SK-N-MC (cell line): ENCODE measurements around the gene SLC35F2.

ENCODE experiments used
- DNase-seq: peaks from one replicate; pipeline ENCODE4 v3.0.0-alpha.2; 2011; ENCODE audit warnings: low read depth, low spot score
- H3K27ac ChIP-seq: fragments of 200-600 bp; sonication (generic); 2 replicates; pipeline ENCODE4 v1.5.1; 2016; ENCODE audit warnings: mixed run types
- H3K36me3 ChIP-seq: fragments of 200-600 bp; sonication (generic); 2 replicates; pipeline ENCODE4 v1.6.1; 2017; ENCODE audit warnings: antibody characterized with exemption, low read length, mixed read lengths; ENCODE audit not compliant: insufficient read depth
- H3K4me3 ChIP-seq: fragments of 200-600 bp; sonication (generic); 2 replicates; pipeline ENCODE4 v1.5.1; 2016
- H3K9ac ChIP-seq: fragments of 200-600 bp; sonication (generic); 2 replicates; pipeline ENCODE4 v1.8.0; 2017; ENCODE audit warnings: mixed run types, mixed read lengths; ENCODE audit not compliant: insufficient read length
- H3K9me3 ChIP-seq: fragments of 200-600 bp; sonication (generic); 2 replicates; pipeline ENCODE4 v1.6.1; 2017; ENCODE audit warnings: low read depth, mild to moderate bottlenecking, antibody characterized with exemption, low read length, moderate library complexity, mixed read lengths
- EZH2 ChIP-seq: fragments of 200-600 bp; sonication (generic); IDR thresholded peaks from one replicate; pipeline ENCODE4 v1.6.1; 2017; ENCODE audit warnings: antibody characterized with exemption
- FOXP2 ChIP-seq: optimal IDR thresholded peaks from 2 replicates; pipeline ENCODE3; 2011; ENCODE audit warnings: mild to moderate bottlenecking, moderate library complexity; ENCODE audit not compliant: insufficient read depth; ENCODE audit errors: extremely low read length, control extremely low read depth
- POLR2AphosphoS5 ChIP-seq: IDR thresholded peaks from 2 replicates; pipeline ENCODE4 v1.6.1; 2012; ENCODE audit warnings: mild to moderate bottlenecking, low read depth, low read length, borderline replicate concordance

Gene SLC35F2

DNA sequence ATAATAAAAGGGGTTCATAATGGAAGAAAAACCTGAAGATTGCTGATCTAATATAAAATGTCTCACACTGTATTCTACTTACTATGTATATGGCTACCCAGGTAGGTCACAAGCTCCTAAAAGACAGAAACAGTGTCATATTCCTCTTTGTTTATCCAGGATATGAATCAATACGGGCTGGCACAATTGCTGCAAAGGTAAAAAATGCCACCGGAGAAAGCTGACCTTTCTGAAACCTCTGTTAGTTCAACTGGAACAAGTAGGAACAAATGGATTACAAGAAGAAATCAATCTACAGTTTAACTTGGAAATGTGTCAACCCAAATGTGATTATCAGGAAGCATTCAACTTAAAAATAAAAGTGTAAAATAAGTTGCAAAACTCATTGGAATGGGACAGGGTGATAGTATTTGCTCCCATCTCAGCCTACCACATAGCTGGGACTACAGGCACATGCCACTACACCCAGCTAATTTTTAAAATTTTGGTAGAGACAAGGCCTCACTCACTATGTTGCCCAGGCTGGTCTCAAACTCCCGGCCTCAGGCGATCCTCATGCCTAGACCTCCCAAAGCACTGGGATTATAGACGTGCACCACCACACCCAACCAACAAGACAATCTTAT is 27.6 kb downstream of the SLC35F2 start:
- DNase-seq, result no peak
- H3K27ac ChIP-seq, result no peak overlapping the region; the same call in 1 of the 2 replicates
- no peak overlapping the region for H3K9ac ChIP-seq
- H3K36me3 ChIP-seq, result no peaks in the 10 kb centered on the region
- no peaks in the 10 kb centered on the region for H3K9me3 ChIP-seq
- TF ChIP-seq EZH2, result no peak
- TF ChIP-seq POLR2AphosphoS5, result no peak
- H3K4me3 ChIP-seq, result no peak overlapping the region

DNA sequence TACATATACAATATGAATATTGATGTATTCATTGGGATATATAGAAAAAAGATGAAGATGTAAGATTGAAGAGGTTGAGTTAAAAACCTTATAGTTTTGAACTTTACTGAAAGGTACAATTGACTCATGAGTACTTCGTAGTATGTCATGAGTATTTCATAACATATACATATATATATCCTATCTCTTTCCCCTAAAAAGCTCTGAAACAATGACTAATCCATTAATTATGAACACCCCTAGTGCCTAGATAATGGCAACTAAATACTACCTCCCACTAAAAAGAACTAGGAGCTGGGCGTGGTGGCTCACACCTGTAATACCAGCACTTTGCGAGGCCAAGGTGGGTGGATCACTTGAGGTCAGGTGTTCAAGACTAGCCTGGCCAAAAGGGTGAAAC is 31.5 kb downstream of the SLC35F2 start:
- no peak overlapping the region for H3K27ac ChIP-seq
- DNase-seq, result no peak
- H3K9me3 ChIP-seq, result no peaks in the 10 kb centered on the region
- H3K36me3 ChIP-seq, result no peaks in the 10 kb centered on the region
- TF ChIP-seq FOXP2, result no peak
- TF ChIP-seq EZH2, result no peak
- no peak for TF ChIP-seq POLR2AphosphoS5
- no peak overlapping the region for H3K9ac ChIP-seq
- no peak overlapping the region for H3K4me3 ChIP-seq

DNA sequence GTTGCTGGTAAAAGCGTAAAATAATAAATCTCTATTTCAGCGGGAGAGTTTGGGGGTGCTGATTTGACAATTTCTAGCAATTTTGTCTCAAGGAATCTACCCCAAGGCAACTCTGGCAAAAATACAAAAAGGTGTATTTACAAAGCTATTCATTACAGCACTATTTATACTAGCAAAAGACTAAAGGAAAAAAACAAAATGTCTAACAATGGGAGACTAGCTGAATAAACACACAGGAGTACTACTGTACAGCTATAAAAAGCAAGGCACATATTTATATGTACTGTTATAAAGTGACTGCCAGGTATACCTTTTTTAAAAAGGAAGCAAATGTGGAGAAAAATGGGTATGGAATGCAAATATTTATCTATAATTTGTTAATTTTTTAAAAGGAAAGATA is 32.7 kb downstream of the SLC35F2 start:
- no peaks in the 10 kb centered on the region for H3K36me3 ChIP-seq
- no peak overlapping the region for H3K4me3 ChIP-seq
- H3K9ac ChIP-seq, result no peak overlapping the region
- TF ChIP-seq POLR2AphosphoS5, result no peak
- TF ChIP-seq EZH2, result no peak
- TF ChIP-seq FOXP2, result no peak
- no peak overlapping the region for H3K27ac ChIP-seq
- DNase-seq, result no peak
- H3K9me3 ChIP-seq, result no peaks in the 10 kb centered on the region

DNA sequence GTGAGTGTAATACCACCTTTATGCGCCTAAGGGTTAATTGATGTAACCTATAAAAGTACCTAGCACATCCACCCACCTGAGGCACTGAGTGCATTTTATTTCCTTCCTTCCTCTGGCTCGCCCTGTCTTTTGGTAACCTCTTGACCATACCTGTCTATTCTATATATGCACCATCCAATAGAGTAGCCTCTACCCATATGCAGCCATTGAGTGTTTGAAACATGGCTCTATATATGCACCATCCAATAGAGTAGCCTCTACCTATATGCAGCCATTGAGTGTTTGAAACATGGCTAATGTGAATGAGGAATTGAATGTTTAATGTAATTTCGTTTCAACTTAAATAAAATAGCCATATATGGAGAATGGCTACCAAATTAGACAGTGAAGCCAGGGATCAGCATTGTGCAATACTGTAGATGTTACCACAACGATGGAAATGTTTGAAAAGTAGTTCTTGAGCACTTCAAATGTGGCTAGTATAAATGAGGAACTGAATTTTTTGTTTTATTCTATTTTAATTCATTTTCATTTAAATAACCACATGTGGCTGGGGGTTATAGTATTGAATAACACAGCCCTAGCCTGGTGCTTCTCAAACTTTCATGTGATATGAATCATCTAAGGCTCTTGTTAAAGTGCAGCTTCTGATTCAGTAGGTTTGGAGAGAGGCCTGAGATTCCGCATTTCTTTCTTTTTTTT is 33.8 kb downstream of the SLC35F2 start:
- DNase-seq, result no peak
- no peak overlapping the region for H3K4me3 ChIP-seq
- TF ChIP-seq EZH2 (no peak), POLR2AphosphoS5 (no peak), FOXP2 (no peak)
- no peak overlapping the region for H3K27ac ChIP-seq
- H3K9me3 ChIP-seq, result no peaks in the 10 kb centered on the region
- H3K9ac ChIP-seq, result no peak overlapping the region
- H3K36me3 ChIP-seq, result no peaks in the 10 kb centered on the region

DNA sequence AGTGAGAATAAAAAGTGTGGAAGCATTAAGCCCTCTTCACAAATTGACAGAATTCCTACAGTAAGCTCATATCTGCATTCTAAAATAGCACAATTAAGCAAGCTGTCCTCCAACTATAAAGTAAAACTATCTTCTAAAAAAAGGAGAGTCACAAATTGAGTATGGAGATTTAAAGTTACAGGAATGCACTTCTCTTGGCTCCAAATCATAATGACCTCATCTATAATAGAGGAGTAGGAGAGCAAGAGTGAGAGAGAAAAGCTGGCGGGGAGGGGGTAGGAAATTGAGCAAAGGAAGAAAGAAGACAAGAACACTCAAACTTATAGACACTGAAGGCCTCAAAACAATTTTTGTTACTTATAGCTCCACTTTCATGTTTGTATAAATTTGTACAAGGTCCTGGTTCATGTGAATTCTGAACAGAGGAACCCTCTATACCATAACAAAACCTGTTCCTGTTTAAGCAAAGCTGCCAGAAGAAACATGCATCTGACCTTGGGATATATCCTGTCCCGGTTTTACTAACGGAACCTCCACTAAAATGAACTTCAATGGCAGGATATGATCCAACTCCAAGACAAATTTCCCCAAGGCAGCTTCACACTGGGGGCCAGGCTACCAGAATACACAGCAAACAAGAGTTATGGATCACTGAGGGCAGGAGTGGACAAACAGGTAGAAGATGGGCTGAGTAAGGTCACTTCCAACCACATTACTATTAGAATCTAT is 37.2 kb downstream of the SLC35F2 start:
- Histone ChIP-seq H3K9ac (no peak overlapping the region), H3K9me3 (no peaks in the 10 kb centered on the region), H3K4me3 (no peak overlapping the region), H3K27ac (peak overlapping the region; percentile 34; the same call in 1 of the 2 replicates), H3K36me3 (no peaks in the 10 kb centered on the region)
- DNase-seq, result no peak
- TF ChIP-seq POLR2AphosphoS5 (no peak), EZH2 (no peak), FOXP2 (no peak)

DNA sequence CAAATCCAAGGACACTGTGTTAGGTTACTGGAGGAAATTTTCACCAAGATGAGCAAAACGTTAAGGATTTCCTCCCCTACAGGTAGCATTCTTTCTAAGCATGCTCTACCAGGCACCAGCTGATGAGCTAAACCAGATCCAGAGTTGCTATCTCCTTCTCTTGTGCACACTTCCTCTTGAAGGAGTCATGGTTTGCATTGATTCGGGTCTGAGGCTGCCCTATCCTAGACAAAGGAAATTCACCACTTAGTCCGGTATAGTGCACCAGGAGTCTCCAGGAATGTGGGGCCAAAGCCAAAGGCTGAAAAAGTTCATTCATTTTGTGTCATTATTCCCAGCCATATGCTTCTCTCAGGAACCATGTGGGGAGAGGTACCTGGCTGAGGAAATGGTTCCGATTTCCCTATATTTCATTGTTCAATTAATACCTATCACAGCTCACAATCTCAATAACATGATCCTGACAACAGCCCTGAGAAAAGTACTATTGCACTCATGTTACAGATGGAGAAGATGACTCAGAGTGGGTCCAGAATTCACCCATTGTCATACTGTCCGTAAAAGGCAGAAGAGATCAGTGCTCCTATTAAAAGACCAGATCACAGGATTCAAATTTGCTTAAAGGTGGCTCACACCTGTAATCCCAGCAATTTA is 39.1 kb downstream of the SLC35F2 start:
- Histone ChIP-seq H3K9ac (no peak overlapping the region), H3K36me3 (no peaks in the 10 kb centered on the region), H3K4me3 (no peak overlapping the region), H3K27ac (no peak overlapping the region), H3K9me3 (no peaks in the 10 kb centered on the region)
- DNase-seq, result no peak
- TF ChIP-seq EZH2 (no peak), POLR2AphosphoS5 (no peak), FOXP2 (no peak)

DNA sequence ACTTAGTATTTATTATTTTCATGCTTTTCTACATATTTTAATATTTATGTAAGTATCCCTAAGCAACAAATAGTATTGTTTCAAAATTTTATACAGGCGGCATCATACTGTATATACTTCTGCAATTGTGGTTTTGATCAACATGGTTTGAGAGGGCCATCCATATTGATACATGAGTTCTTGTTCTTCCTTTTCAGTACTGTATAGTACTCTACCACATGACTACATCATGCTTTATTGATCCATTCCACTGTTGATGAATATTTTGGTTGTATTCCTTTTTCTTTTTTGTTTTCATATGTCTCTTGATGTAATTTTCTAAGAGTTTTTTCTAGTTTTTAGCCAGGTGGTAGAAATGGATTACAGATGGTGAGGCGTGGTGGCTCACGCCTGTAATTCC is 40.1 kb downstream of the SLC35F2 start:
- Histone ChIP-seq H3K9me3 (no peaks in the 10 kb centered on the region), H3K9ac (no peak overlapping the region), H3K36me3 (no peaks in the 10 kb centered on the region; the same call in 1 of the 2 replicates), H3K4me3 (no peak overlapping the region), H3K27ac (no peak overlapping the region)
- TF ChIP-seq POLR2AphosphoS5 (no peak), EZH2 (no peak), FOXP2 (no peak)
- no peak for DNase-seq

DNA sequence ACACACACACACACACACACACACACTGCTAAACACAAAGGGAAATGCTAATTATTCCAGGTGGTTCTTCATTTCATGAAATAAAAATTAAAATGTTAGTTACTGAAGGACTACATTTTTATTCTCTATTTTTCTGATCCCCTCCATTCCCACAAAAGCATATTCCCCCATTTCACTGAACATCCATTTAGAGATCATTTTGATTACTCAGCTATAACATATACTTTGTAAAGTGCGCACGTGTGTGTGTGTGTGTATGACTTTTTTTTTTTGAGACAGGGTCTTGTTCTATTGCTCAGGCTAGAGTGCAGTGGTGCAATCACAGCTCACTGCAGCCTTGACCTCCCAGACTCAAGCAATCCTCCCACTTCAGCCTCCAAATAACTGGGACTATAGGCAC is 42.6 kb downstream of the SLC35F2 start:
- H3K36me3 ChIP-seq, result peaks cover 7% of the 10 kb centered on the region
- no peak for DNase-seq
- H3K9me3 ChIP-seq, result no peaks in the 10 kb centered on the region
- TF ChIP-seq FOXP2 (no peak), EZH2 (no peak), POLR2AphosphoS5 (no peak)
- no peak overlapping the region for H3K27ac ChIP-seq
- no peak overlapping the region for H3K4me3 ChIP-seq
- H3K9ac ChIP-seq, result no peak overlapping the region
